Naive thymus-derived CD4-positive, alpha-beta T cell (primary cell): Measurements from ENCODE around the gene ACSM6. TPM values are rescaled to one million over a fixed set of nuclear protein-coding genes. Genes with fewer than 3 reads are reported as not detected.

Source experiments
- ATAC-seq: fragments of 150-1000 bp; cut with Tn5 transposase; 2 replicates; pipeline ENCODE4 v1.10.0; 2021; ENCODE audit warnings: mild to moderate bottlenecking, moderate library complexity
- CTCF ChIA-PET: fragments of 350-600 bp; sonication (Branson Sonifier 250); formaldehyde crosslinking; loops from one replicate; lab custom pipeline; 2021; ENCODE audit warnings: antibody characterized with exemption; lab: Charles Lee
- POLR2A ChIA-PET: fragments of 350-600 bp; sonication (Branson Sonifier 250); formaldehyde crosslinking; loops from one replicate; lab custom pipeline; 2021; ENCODE audit warnings: antibody characterized with exemption, inconsistent platforms; lab: Charles Lee
- DNase-seq, 9 donors: peaks; one replicate each; pipeline versions ENCODE4 v3.0.0 to v3.0.0-alpha.2; 2020 to 2022; ENCODE audit warnings: mixed read lengths in 1 of 9
- H3K27ac ChIP-seq: one replicate; pipeline ENCODE4 v1.7.0; 2013; ENCODE audit warnings: mild to moderate bottlenecking, low read depth, low read length, moderate library complexity
- H3K27me3 ChIP-seq, 2 donors: one replicate each; pipeline ENCODE4 v1.7.0; 2013; ENCODE audit warnings: low read length in 2 of 2, mild to moderate bottlenecking in 2 of 2, moderate library complexity in 2 of 2; ENCODE audit not compliant: control insufficient read depth in 2 of 2, insufficient read depth in 2 of 2
- H3K36me3 ChIP-seq, 3 experiments: 1 replicate in 2 of 3; 2 replicates in 1 of 3; pipeline ENCODE4 v1.7.0; 2013; ENCODE audit warnings: low read length in 3 of 3, mild to moderate bottlenecking in 3 of 3, moderate library complexity in 1 of 3; ENCODE audit not compliant: insufficient read depth in 3 of 3, control insufficient read depth in 2 of 3
- H3K4me1 ChIP-seq, 2 donors: one replicate each; pipeline ENCODE4 v1.7.0; 2013; ENCODE audit warnings: low read length in 2 of 2, mild to moderate bottlenecking in 2 of 2, moderate library complexity in 1 of 2; ENCODE audit not compliant: control insufficient read depth in 2 of 2, insufficient read depth in 2 of 2
- H3K4me3 ChIP-seq: 2 replicates; pipeline ENCODE4 v1.7.0; 2013; ENCODE audit warnings: mild to moderate bottlenecking, low read length
- H3K9me3 ChIP-seq, 3 experiments: 1 replicate in 2 of 3; 2 replicates in 1 of 3; pipeline ENCODE4 v1.7.0; 2013; ENCODE audit warnings: low read length in 3 of 3; ENCODE audit not compliant: control insufficient read depth in 2 of 3
- H3K27ac Mint-ChIP-seq, 9 donors: one replicate each; pipeline ENCODE4 v1.8.0; 2020 to 2022; ENCODE audit warnings: mixed read lengths in 9 of 9, mild to moderate bottlenecking in 8 of 9, moderate library complexity in 5 of 9, inconsistent platforms in 2 of 9
- H3K27me3 Mint-ChIP-seq, 5 donors: one replicate each; pipeline ENCODE4 v1.8.0; 2021 to 2022; ENCODE audit warnings: mixed read lengths in 5 of 5, mild to moderate bottlenecking in 1 of 5
- H3K36me3 Mint-ChIP-seq, 5 donors: one replicate each; pipeline ENCODE4 v1.8.0; 2020 to 2022; ENCODE audit warnings: mixed read lengths in 5 of 5, mild to moderate bottlenecking in 3 of 5, inconsistent platforms in 1 of 5
- H3K4me1 Mint-ChIP-seq, 7 donors: one replicate each; pipeline ENCODE4 v1.8.0; 2020 to 2022; ENCODE audit warnings: mixed read lengths in 7 of 7, mild to moderate bottlenecking in 3 of 7, inconsistent platforms in 1 of 7
- H3K4me3 Mint-ChIP-seq, 10 donors: one replicate each; pipeline ENCODE4 v1.8.0; 2020 to 2022; ENCODE audit warnings: mild to moderate bottlenecking in 10 of 10, mixed read lengths in 10 of 10, moderate library complexity in 6 of 10, inconsistent platforms in 2 of 10
- H3K9me3 Mint-ChIP-seq, 11 donors: one replicate each; pipeline ENCODE4 v1.8.0; 2020 to 2022; ENCODE audit warnings: mixed read lengths in 11 of 11, mild to moderate bottlenecking in 4 of 11, inconsistent platforms in 1 of 11, moderate library complexity in 1 of 11
- intact Hi-C, 2 donors: fragments of 100-400 bp; cut with micrococcal nuclease; formaldehyde crosslinking; loops; one replicate each; pipeline ENCODE4 v1.15.1; 2023
- polyA plus RNA-seq, 2 donors: library from polyadenylated mRNA; unstranded; fragments of 300-500 nt; fragmentation: Illumina TruSeq; gene quantifications; one replicate each; pipeline ENCODE4 v1.2.3, GENCODE V29; 2021
- total RNA-seq, 6 experiments: library from RNA in 5 of 6; stranded (reverse) in 5 of 6; gene quantifications; 1 replicate in 5 of 6; 2 replicates in 1 of 6; pipeline ENCODE4 v1.2.3 and lab custom pipeline; 2021 to 2026

ACSM6 gene
- total and polyA plus RNA-seq, 7 experiments from 2014 or later = not detected

- H3K27me3 Mint-ChIP-seq = peaks cover 8 to 40% (median 15%) of the 10 kb centered on the region in 5 donors
- no peak overlapping the region for H3K27ac ChIP-seq
- no peak overlapping the region for H3K27ac Mint-ChIP-seq
- peaks cover 0 to 20% (median 2%) of the 10 kb centered on the region in 11 donors for H3K9me3 Mint-ChIP-seq
- peaks cover 0 to 3% (median 0%) of the 10 kb centered on the region in 7 donors for H3K4me1 Mint-ChIP-seq
- no peak overlapping the region for H3K4me3 ChIP-seq
- H3K4me3 Mint-ChIP-seq = no peak overlapping the region
- CTCF ChIA-PET = no interaction called here
- H3K9me3 ChIP-seq = no peaks in the 10 kb centered on the region
- ATAC-seq = no peak
- H3K27me3 ChIP-seq = no peaks in the 10 kb centered on the region
- H3K36me3 ChIP-seq = no peaks in the 10 kb centered on the region
- POLR2A ChIA-PET = no interaction called here
- no peak for DNase-seq
- H3K36me3 Mint-ChIP-seq = peaks cover 0 to 15% (median 0%) of the 10 kb centered on the region in 5 donors
- intact Hi-C loops = no loop called here
- no peaks in the 10 kb centered on the region for H3K4me1 ChIP-seq
Observed at GRCh38 chr10:95256268-95256667, 62.2 kb downstream of the ACSM6 start.

- Histone ChIP-seq H3K4me1 (no peaks in the 10 kb centered on the region), H3K27ac (no peak overlapping the region), H3K4me3 (no peak overlapping the region), H3K27me3 (no peaks in the 10 kb centered on the region), H3K9me3 (no peaks in the 10 kb centered on the region), H3K36me3 (no peaks in the 10 kb centered on the region)
- POLR2A ChIA-PET = no interaction called here
- Mint-ChIP-seq H3K4me1 (peaks cover 0 to 3% (median 0%) of the 10 kb centered on the region in 7 donors), H3K4me3 (no peak overlapping the region), H3K27me3 (peaks cover 0 to 27% (median 9%) of the 10 kb centered on the region in 5 donors), H3K36me3 (peaks cover 0 to 15% (median 0%) of the 10 kb centered on the region in 5 donors), H3K27ac (no peak overlapping the region), H3K9me3 (peaks cover 0 to 20% (median 2%) of the 10 kb centered on the region in 11 donors)
- intact Hi-C loops = no loop called here
- CTCF ChIA-PET = no interaction called here
- no peak for ATAC-seq
- no peak for DNase-seq
Observed at GRCh38 chr10:95257849-95258248, 63.8 kb downstream of the ACSM6 start.

GRCh38 chr10:95260397-95260881 is 66.4 kb downstream of the ACSM6 start:
- intact Hi-C loops = no loop called here
- Mint-ChIP-seq H3K4me3 (no peak overlapping the region), H3K27ac (no peak overlapping the region), H3K4me1 (peaks cover 0 to 4% (median 0%) of the 10 kb centered on the region in 7 donors), H3K9me3 (peaks cover 0 to 13% (median 2%) of the 10 kb centered on the region in 11 donors), H3K27me3 (peaks cover 0 to 28% (median 5%) of the 10 kb centered on the region in 5 donors), H3K36me3 (peaks cover 0 to 13% (median 0%) of the 10 kb centered on the region in 5 donors)
- Histone ChIP-seq H3K36me3 (no peaks in the 10 kb centered on the region), H3K27me3 (no peaks in the 10 kb centered on the region), H3K4me1 (no peaks in the 10 kb centered on the region), H3K27ac (no peak overlapping the region), H3K9me3 (no peaks in the 10 kb centered on the region), H3K4me3 (no peak overlapping the region)
- CTCF ChIA-PET = no interaction called here
- DNase-seq = no peak
- POLR2A ChIA-PET = no interaction called here
- no peak for ATAC-seq

- DNase-seq (no peak), ATAC-seq (no peak)
- H3K27ac Mint-ChIP-seq = no peak overlapping the region
- CTCF ChIA-PET = no interaction called here
- H3K9me3 Mint-ChIP-seq = peaks cover 0 to 7% (median 0%) of the 10 kb centered on the region in 11 donors
- intact Hi-C loops = no loop called here
- H3K4me3 ChIP-seq = no peak overlapping the region
- peaks cover 0 to 9% (median 0%) of the 10 kb centered on the region in 5 donors for H3K36me3 Mint-ChIP-seq
- no peaks in the 10 kb centered on the region for H3K4me1 ChIP-seq
- H3K4me1 Mint-ChIP-seq = peaks cover 0 to 2% (median 0%) of the 10 kb centered on the region in 7 donors
- no peak overlapping the region for H3K27ac ChIP-seq
- no peaks in the 10 kb centered on the region for H3K36me3 ChIP-seq
- no peaks in the 10 kb centered on the region for H3K9me3 ChIP-seq
- POLR2A ChIA-PET = no interaction called here
- no peak overlapping the region for H3K4me3 Mint-ChIP-seq
- peaks cover 0 to 27% (median under 1%) of the 10 kb centered on the region in 5 donors for H3K27me3 Mint-ChIP-seq
- no peaks in the 10 kb centered on the region for H3K27me3 ChIP-seq
Observed at GRCh38 chr10:95260909-95261552, 67.0 kb downstream of the ACSM6 start.

GRCh38 chr10:95261926-95262325 is 67.9 kb downstream of the ACSM6 start:
- Mint-ChIP-seq H3K9me3 (peaks cover 0 to 5% (median 0%) of the 10 kb centered on the region in 11 donors), H3K4me1 (peaks cover 0 to 2% (median 0%) of the 10 kb centered on the region in 7 donors), H3K27me3 (peaks cover 0 to 27% (median 0%) of the 10 kb centered on the region in 5 donors), H3K36me3 (peaks cover 0 to 9% (median 0%) of the 10 kb centered on the region in 5 donors), H3K27ac (no peak overlapping the region), H3K4me3 (no peak overlapping the region)
- Histone ChIP-seq H3K9me3 (no peaks in the 10 kb centered on the region), H3K27ac (no peak overlapping the region), H3K4me3 (no peak overlapping the region), H3K36me3 (no peaks in the 10 kb centered on the region), H3K4me1 (no peaks in the 10 kb centered on the region), H3K27me3 (no peaks in the 10 kb centered on the region)
- intact Hi-C loops = no loop called here
- ATAC-seq = no peak
- no peak for DNase-seq
- POLR2A ChIA-PET = no interaction called here
- CTCF ChIA-PET = no interaction called here

GRCh38 chr10:95262763-95263518 is 68.9 kb downstream of the ACSM6 start:
- no peak overlapping the region for H3K4me3 Mint-ChIP-seq
- no peaks in the 10 kb centered on the region for H3K9me3 Mint-ChIP-seq
- Histone ChIP-seq H3K4me3 (no peak overlapping the region), H3K27ac (no peak overlapping the region), H3K27me3 (no peaks in the 10 kb centered on the region), H3K36me3 (no peaks in the 10 kb centered on the region), H3K4me1 (no peaks in the 10 kb centered on the region), H3K9me3 (no peaks in the 10 kb centered on the region)
- ATAC-seq (no peak), DNase-seq (no peak)
- intact Hi-C loops = no loop called here
- H3K27me3 Mint-ChIP-seq = peaks cover 0 to 23% (median 0%) of the 10 kb centered on the region in 5 donors
- POLR2A ChIA-PET = no interaction called here
- no peak overlapping the region for H3K27ac Mint-ChIP-seq
- H3K36me3 Mint-ChIP-seq = peaks cover 0 to 2% (median 0%) of the 10 kb centered on the region in 5 donors
- peaks cover 0 to 2% (median 0%) of the 10 kb centered on the region in 7 donors for H3K4me1 Mint-ChIP-seq
- CTCF ChIA-PET = no interaction called here
